Neutrophil (primary cell): ENCODE data around the gene ACCSL.

Experiments
- H3K27ac ChIP-seq: fragments of 200-600 bp; sonication (generic); 2 replicates; pipeline ENCODE4 v1.5.1; 2016; ENCODE audit warnings: mild to moderate bottlenecking, moderate library complexity
- H3K27me3 ChIP-seq: fragments of 200-600 bp; sonication (generic); 2 replicates; pipeline ENCODE4 v1.6.0; 2016; ENCODE audit warnings: mild to moderate bottlenecking
- H3K36me3 ChIP-seq: fragments of 200-600 bp; sonication (generic); 2 replicates; pipeline ENCODE4 v1.5.1; 2017
- H3K4me1 ChIP-seq, 2 experiments: fragments of 200-600 bp in 1 of 2; sonication (generic) in 1 of 2; 1 replicate in 1 of 2; 2 replicates in 1 of 2; pipeline versions ENCODE4 v1.5.1 to v1.6.1; 2013 to 2016; ENCODE audit warnings: low read depth in 1 of 2, low read length in 1 of 2, mild to moderate bottlenecking in 1 of 2, moderate library complexity in 1 of 2; ENCODE audit not compliant: control insufficient read depth in 1 of 2, insufficient read depth in 1 of 2
- H3K4me3 ChIP-seq, 2 experiments: fragments of 200-600 bp in 1 of 2; sonication (generic) in 1 of 2; 1 replicate in 1 of 2; 2 replicates in 1 of 2; pipeline ENCODE4 v1.5.1; 2013 to 2016; ENCODE audit warnings: low read depth in 1 of 2, low read length in 1 of 2, mild to moderate bottlenecking in 1 of 2, moderate library complexity in 1 of 2
- H3K9me3 ChIP-seq: fragments of 200-600 bp; sonication (generic); 2 replicates; pipeline ENCODE4 v1.5.1; 2016
- TF ChIP-seq, protein P1 (sequence below): fragments of 200-600 bp; sonication (generic); IDR thresholded peaks from 2 replicates; pipeline ENCODE4 v1.5.1; 2016; ENCODE audit warnings: antibody characterized with exemption

ACCSL gene

DNA sequence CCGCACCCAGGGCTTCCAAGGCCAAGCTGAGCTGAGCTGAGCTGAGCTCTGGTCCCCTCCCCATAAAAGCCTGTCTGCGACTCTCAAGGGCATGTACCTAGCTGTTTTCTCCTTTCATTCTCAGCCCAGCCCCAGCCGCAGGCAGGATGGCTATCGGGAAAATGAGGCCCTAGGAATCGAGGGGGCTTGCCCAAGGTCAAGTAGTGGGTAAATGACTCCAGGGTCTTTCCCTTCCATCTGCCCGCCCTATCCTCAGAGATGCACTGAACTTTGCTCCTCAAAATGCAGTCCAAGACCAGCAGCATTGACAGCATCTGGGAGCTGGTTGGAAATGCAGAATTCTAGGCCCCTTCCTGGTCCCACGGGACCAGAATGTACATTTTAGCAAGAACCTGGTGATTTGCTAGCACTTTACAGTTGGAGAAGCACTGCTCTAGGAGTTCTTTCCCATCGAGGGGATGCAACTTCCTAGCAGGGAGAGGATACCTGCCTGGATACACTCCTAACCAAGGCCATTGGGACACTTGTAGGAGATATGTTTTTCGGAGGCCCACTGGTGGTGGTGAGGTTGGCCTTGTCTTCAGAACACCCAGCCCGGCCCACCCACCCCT lies 43.2 kb upstream of the ACCSL start:
- H3K4me1 ChIP-seq, result no peaks in the 10 kb centered on the region
- no peak overlapping the region for H3K4me3 ChIP-seq
- TF ChIP-seq, protein P1, sequence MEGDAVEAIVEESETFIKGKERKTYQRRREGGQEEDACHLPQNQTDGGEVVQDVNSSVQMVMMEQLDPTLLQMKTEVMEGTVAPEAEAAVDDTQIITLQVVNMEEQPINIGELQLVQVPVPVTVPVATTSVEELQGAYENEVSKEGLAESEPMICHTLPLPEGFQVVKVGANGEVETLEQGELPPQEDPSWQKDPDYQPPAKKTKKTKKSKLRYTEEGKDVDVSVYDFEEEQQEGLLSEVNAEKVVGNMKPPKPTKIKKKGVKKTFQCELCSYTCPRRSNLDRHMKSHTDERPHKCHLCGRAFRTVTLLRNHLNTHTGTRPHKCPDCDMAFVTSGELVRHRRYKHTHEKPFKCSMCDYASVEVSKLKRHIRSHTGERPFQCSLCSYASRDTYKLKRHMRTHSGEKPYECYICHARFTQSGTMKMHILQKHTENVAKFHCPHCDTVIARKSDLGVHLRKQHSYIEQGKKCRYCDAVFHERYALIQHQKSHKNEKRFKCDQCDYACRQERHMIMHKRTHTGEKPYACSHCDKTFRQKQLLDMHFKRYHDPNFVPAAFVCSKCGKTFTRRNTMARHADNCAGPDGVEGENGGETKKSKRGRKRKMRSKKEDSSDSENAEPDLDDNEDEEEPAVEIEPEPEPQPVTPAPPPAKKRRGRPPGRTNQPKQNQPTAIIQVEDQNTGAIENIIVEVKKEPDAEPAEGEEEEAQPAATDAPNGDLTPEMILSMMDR, result no peak
- H3K9me3 ChIP-seq, result no peaks in the 10 kb centered on the region
- H3K27me3 ChIP-seq, result peaks cover 8% of the 10 kb centered on the region
- H3K27ac ChIP-seq, result no peak overlapping the region
- no peaks in the 10 kb centered on the region for H3K36me3 ChIP-seq

DNA sequence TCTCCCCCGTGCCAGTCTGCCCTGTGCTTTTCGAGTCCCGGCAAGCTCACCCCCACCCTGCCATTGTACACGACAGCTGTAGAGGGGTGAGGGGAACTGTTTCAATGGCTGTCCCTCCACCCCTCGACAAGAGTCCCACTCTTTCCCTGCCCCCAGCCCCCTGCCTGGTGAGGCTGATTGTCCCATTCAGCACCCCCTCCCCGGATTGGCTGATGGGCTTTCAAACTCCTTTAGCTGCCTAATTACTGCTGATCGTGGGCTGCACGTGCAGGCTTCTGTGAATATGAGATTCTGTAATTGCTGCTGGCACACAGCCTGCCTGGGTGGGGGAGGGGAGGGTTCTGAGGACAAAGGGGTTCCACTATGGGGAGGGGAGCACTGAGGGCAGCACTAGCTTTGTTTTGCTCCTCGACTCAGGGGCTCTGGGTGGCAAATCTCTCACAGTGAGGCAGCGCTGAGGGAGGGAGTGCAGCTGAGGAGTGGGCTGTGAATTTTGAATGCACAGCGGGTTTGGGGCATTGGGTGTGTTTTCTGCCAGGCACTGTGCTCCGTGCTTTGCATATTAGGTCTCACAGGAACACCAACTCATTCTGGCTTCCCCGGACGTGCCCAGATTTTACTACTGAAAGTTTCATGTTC lies 42.6 kb upstream of the ACCSL start:
- H3K27ac ChIP-seq, result no peak overlapping the region
- no peaks in the 10 kb centered on the region for H3K36me3 ChIP-seq
- no peaks in the 10 kb centered on the region for H3K4me1 ChIP-seq
- peaks cover 11% of the 10 kb centered on the region for H3K27me3 ChIP-seq
- no peaks in the 10 kb centered on the region for H3K9me3 ChIP-seq
- H3K4me3 ChIP-seq, result no peak overlapping the region
- TF ChIP-seq, protein P1, result no peak

DNA sequence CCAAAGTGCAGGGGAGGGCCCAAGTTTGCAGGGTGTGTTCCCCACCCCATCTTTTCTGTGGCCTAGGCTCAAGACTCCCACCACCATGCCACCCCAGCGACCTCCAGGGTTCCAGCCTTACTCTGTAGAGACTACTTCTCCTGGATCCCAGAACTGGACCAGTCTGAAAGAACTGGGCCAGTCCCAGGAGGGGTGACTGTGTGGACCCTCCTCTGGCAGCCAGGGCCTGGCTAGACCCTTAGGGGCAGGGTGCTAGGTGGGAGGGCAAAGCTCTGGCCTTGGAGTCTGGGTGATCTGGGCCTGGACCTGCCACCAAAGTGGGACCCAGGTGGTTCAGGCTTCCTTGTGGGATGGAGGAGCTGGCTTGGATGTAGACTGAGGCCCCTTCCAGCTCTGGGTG lies 41.8 kb upstream of the ACCSL start:
- TF ChIP-seq, protein P1, result no peak
- H3K36me3 ChIP-seq, result no peaks in the 10 kb centered on the region
- H3K4me3 ChIP-seq, result no peak overlapping the region
- no peak overlapping the region for H3K27ac ChIP-seq
- no peaks in the 10 kb centered on the region for H3K4me1 ChIP-seq
- peaks cover 12% of the 10 kb centered on the region for H3K27me3 ChIP-seq
- no peaks in the 10 kb centered on the region for H3K9me3 ChIP-seq

DNA sequence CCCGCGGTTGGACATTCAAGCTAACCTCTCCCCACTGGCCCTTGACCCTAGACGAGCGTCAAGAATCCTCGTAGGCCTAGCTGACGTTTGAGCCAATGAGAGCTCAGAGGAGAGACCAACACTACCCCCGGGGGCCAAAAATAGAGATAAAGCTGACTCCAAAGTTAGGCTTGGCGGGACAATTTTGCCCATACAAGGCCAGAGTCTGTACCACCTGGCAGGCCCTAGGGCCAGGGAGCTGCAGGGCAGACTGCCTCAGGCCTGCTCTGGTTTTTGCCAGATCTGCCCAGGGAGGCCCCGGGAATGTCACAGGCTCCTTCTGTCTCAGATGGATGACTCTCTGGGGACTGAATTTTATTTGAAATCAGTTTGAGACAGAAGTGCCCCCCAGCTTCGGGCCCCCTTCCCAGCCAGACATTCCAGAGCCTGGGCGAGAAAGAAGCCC lies 40.8 kb upstream of the ACCSL start:
- Histone ChIP-seq H3K27ac (no peak overlapping the region), H3K4me3 (no peak overlapping the region), H3K36me3 (no peaks in the 10 kb centered on the region), H3K9me3 (no peaks in the 10 kb centered on the region), H3K4me1 (no peaks in the 10 kb centered on the region), H3K27me3 (peaks cover 15% of the 10 kb centered on the region)
- TF ChIP-seq, protein P1, result no peak

DNA sequence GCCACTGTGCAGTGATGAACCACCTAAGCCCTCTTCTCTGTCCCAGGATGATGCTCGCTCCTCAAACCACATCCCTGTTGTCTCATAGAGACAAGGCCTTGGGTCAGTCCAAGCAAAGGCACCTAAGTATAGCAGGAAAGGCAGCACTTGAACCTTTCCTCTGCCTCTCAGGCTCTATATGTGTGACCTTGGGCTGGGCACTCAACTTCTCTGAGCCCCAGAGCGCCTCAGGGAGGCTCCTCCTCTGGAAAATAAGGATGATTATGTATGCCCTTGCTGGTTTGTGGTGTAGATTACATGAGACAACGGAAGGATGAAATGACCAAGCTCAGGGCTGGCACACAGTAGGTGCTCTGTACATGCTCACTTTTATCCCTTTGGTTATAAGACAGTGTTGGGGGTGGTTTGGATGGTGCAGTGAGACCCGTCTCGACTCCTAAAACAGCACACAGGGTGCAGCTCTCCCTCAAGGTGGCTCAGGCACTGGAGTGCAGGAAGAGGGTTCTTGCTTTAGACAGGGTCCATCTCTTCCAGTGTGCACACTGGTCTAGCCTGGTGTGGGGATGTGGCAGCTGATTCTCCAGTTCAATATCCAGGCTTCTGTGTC lies 40.2 kb upstream of the ACCSL start:
- Histone ChIP-seq H3K27ac (no peak overlapping the region), H3K4me3 (no peak overlapping the region), H3K4me1 (no peaks in the 10 kb centered on the region), H3K9me3 (no peaks in the 10 kb centered on the region), H3K36me3 (no peaks in the 10 kb centered on the region), H3K27me3 (peaks cover 15% of the 10 kb centered on the region)
- TF ChIP-seq, protein P1, result no peak
